Colon (tissue), 2 donors: ENCODE data around the gene SDK1.
"Not testable (repeated sequence)": the region's sequence is repeated elsewhere in the genome, so short reads cannot be mapped to it uniquely, and the experiment has no call there.

Experiments
- FAIRE-seq: peaks from 2 replicates; lab custom pipeline; 2012; peaks lifted over from hg19 to GRCh38; lab: Jason Lieb, UNC
- donor health status: control.
- donor health status: control.

Gene SDK1

GRCh38 chr7:3739983-3740382, 438.9 kb downstream of the SDK1 start:
- no peak for FAIRE-seq

GRCh38 chr7:3747467-3747866, 446.4 kb downstream of the SDK1 start:
- FAIRE-seq: no peak

DNA sequence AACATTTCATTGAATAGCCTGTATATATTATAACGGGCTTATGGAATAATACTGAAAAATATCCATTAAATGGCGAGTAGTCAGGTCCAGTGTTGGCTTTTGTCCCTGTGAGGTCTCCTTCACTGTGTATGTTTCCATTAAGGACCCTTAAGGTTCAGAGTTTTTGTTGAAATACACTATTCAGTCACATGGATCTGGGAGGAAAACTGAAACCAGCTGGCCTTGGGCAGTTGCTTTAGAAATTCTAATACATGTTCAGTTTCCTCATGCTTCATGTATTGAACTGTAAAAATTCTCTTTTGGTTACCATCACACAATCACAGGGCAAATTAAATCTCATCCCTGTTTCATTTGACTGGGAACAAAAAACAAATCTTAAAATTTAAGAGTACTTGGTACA, 447.3 kb downstream of the SDK1 start:
- no peak for FAIRE-seq

- no peak for FAIRE-seq
Observed at GRCh38 chr7:3753868-3754267, 452.8 kb downstream of the SDK1 start.

- no peak for FAIRE-seq
Observed at GRCh38 chr7:3754493-3755341, 453.7 kb downstream of the SDK1 start.

- not testable (repeated sequence) for FAIRE-seq
Observed at GRCh38 chr7:3755778-3756453, 454.9 kb downstream of the SDK1 start.

- no peak for FAIRE-seq
Observed at GRCh38 chr7:3757059-3757458, 456.0 kb downstream of the SDK1 start.

GRCh38 chr7:3760651-3761050, 459.6 kb downstream of the SDK1 start:
- no peak for FAIRE-seq

GRCh38 chr7:3762146-3762831, 461.2 kb downstream of the SDK1 start:
- no peak for FAIRE-seq

DNA sequence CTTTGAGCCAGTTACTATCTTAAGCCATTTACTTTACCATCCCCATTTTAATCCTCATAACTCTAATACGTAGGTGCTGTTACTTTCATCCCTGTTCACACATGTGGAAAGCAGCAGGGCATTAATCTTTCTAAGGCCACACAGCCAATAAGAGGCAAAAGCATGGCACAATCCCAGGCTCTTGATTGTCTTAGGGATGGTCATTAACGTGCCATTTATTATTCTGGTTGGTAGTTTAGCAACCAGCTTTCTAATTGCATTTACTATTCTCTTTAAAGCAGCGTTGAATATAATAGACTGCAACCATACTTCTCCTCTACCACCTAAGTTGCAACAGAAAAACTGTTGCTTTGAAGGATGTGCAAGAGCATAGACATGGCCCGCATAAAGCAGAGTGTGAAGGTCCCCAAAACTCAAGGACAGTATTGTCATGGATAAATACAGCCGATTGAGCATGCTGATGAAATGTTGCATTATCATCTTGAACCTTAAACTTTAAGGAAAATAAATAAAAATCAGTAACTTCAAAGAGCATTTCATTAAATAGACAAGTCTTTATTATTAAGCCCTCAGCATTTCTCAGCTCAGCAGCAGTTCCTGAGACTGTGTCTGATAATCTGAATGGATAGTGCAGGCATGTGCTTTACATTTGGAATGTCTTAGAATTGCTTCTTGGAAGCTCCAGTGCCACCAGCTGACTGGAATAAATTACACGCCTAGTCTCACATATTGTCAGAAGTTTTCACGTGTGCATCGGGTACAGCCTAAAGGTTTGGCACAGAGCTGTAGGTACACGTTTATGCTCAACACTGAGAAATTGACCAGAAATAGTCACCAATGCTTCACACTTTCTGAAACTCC, 467.1 kb downstream of the SDK1 start:
- FAIRE-seq: no peak

DNA sequence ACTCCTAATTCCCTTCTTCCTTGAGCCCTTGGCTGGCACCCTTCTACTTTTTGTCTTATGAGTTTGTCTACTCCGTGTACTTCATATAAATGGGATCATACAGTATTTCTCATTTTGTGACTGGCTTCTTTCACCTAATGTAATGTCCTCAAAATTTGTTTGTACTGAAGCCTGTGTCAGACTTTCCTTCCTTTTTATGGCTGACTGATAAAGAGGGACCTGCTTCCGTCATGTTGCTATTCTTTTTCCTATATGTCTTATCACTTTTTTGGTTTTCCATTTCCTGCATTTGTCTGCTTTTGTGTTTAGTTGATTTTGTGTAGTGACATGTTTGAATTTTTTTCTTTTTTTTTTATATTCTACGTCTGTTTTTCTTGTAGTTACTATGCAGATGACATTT, 470.9 kb downstream of the SDK1 start:
- no peak for FAIRE-seq

DNA sequence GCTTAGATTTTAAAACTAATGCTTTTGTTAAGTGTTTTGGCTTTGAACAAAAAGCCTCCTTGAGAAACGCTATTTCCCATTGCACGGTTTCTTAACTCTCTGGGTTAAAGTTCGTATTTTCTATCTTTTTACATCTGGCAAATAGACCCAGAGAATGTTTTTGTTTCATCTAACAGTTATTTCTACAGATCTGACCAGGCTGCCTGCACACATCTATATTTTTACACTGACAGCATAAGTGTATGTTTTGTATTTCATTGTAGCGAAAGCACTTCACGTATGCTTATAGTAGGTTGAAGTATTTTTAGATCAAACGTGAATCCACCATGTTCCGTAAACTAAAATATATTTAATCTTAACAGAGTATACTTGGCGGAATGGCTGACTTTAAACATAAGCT, 477.3 kb downstream of the SDK1 start:
- FAIRE-seq: no peak

GRCh38 chr7:3780016-3780415, 479.0 kb downstream of the SDK1 start:
- FAIRE-seq: no peak

- FAIRE-seq: no peak
Observed at GRCh38 chr7:3780525-3780924, 479.5 kb downstream of the SDK1 start.

- no peak for FAIRE-seq
Observed at GRCh38 chr7:3781607-3782006, 480.6 kb downstream of the SDK1 start.

GRCh38 chr7:3787717-3788264, 486.7 kb downstream of the SDK1 start:
- no peak for FAIRE-seq

DNA sequence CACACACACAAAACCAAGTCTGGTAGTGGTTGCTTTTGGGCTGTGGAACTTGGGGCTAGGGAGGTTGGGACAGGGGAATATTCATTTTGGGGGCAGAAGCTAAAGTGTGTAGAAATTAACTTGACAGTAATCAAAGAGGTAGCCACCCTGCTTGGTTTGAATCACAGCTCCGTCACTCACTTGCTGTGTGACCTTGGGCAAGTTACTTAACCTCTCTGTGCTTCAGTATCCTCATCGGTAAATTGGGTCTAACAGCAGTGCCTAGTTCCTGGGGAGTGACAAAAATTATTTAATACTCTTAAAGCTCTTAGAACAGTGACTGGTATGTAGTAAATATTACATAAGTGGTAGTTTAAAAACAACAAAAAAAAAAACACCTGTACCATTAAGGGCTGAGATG, 489.8 kb downstream of the SDK1 start:
- no peak for FAIRE-seq

DNA sequence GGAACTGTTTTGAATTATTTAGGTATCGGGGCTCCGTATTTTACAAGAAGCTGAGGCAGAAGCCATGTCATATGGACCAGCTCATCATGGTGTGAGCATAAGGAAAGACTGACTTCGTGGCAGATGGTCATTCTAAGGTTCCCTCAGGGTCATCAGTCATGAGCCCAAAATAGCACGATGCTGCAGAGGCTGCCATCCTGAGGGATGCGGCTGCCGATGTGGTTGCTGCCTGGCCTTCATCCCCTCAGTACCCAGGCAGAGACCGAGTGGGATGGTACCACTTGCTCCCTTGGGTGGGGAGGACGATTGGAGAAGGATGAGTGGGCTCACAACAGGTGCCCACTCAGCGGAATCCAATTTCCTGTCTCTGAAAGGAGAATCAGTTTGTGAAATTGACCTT, 490.3 kb downstream of the SDK1 start:
- no peak for FAIRE-seq

DNA sequence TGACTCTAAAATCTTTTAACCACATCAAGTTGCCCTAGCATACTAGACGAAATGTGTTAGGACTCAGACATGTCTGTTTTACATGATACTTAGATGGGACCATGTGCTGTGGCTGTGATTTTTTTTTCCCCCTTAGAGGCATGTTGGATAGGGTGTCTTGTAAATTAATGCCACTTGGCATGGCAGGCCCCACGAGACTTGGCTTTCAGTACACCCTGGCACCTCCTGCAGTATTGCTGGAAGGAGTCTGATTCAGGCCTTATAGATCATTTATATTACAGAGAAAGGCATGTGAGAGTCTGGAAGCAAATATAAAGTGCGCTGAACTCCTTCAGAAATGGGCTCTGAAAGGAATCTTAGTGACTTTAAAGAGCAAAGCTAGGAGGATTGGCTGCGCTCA, 494.1 kb downstream of the SDK1 start:
- no peak for FAIRE-seq

DNA sequence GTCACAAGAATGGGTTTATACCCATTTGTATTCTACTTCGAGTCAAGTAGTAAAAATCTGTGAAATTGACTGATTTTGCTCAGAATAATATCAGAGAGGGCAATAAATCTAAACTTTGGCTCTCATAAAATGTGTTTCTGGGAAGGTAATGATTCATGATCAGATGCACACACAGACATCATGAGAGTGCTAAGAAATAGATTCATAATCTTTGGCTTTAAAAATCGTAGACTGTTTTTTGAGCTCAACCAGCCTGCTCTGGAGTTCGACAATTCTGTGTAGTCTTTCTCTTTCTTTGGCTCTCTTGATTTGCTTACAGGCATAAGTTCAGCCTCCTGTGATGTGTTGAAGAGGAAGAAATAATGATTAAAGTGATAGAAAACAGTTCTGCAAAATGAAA, 494.7 kb downstream of the SDK1 start:
- FAIRE-seq: no peak

DNA sequence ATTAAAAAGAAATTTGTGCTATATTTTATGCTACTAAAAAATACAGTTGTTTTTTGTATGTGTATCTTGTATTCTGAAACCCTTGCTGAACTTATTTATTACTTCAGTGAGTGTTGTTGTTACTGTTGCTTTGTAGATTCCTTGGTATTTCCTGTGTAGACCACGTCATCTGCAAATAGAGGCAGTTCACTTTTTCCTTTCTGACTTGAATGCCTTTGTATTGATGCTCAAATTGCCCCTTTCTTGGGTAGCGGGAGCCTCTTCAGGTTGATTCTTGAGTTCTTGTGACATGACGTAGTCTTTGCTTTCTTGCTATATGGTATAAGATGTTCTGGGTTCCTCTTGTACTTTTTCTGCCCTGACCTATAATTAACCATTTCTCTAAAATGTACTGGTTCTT, 504.1 kb downstream of the SDK1 start:
- no peak for FAIRE-seq

GRCh38 chr7:3806516-3806915, 505.5 kb downstream of the SDK1 start:
- FAIRE-seq: no peak
